ENCODE data around the gene HMGXB3.

HMGXB3 gene

GRCh38 chr5:150000256-150000989 lies at the start of gene HMGXB3, which contains the start of gene TIGD6:
Gene HMGXB3, plus strand, starts transcription at chr5:150000739. Its CDS starts 4,114 bp downstream, at chr5:150004853.
Gene TIGD6, minus strand, starts transcription at chr5:150000654. Its CDS starts 4,306 bp downstream, at chr5:149996348.
- DNase-seq, result peak; percentile 98

GRCh38 chr5:149951138-149951749 lies 49.3 kb upstream of the HMGXB3 start:
- DNase-seq, result no peak

GRCh38 chr5:149953436-149954121 lies 47.0 kb upstream of the HMGXB3 start:
- DNase-seq, result no peak

DNA sequence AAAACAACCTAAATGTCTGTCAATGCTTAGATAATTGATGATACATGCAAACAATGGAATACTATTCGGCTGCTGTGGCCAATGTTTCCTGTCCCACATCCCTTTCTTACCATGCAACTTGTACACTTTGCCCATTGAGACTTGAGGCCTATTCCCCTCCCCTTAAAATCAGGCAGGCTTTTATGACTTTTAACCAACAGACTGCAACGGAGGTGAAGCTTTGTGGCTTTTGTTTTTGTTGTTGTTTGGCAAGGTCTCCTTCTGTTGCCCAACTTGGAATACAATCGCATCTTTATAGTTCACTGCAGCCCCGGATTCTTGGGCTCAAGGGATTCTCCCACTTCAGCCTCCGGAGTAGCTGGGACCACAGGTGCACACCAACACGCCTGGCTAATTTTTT lies 45.7 kb upstream of the HMGXB3 start:
- no peak for DNase-seq

DNA sequence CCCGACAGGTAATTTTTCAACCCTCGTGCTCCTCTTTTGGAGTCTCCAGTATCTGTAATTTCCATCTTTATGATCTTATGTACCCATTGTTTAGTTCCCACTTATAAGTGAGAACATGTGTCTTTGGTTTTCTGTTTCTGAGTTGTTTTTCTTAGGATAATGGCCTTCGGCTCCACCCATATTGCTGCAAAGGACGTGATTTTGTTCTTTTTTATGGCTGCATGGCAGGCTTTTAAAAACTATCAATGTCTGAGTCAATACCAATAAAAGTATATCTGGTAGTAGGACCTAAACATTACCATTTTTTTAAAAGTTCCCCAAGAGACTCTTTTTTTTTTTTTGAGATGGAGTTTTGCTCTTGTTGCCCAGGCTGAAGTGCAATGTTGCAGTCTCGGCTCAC lies 43.9 kb upstream of the HMGXB3 start:
- DNase-seq, result no peak

- no peak for DNase-seq
Measured at GRCh38 chr5:149957855-149958254, 42.7 kb upstream of the HMGXB3 start.

DNA sequence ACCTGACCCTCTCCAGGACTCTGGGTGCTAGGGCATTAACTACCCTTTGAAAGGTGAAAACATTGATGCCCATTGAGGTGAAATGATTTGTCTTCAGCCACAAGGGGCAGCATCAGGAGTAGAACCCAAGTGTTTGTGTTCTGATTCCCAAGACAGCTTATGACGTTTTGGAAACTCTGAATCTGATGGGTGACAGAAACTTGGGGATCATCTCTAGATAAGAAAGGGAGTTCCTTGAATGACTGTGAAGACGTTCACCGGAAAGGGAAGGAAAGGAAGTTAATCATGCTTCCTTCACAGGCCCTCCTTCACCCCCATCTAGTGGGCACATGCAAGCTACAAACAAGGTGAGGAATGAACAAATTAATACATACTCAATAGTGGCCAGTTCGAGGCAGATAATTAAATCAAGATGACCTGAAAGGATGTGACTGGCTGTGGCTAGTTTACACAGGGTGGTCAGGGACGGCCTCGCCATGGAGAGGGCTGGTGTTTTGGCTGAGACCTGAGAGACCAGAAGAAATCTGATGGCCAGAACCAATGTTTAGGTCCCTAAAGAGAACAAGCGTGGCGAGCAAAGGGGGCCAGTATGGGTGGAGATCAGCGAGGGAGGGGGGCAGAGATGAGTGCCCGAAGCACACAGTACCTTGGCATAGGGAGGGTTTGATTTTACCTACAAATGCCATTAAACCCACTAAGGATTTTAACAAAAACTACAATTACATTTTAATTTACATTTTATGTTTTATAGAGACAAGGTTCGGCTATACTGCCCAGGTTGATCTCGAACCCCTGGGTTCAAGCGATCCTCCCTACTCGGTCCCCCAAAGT lies 40.9 kb upstream of the HMGXB3 start:
- DNase-seq, result no peak

DNA sequence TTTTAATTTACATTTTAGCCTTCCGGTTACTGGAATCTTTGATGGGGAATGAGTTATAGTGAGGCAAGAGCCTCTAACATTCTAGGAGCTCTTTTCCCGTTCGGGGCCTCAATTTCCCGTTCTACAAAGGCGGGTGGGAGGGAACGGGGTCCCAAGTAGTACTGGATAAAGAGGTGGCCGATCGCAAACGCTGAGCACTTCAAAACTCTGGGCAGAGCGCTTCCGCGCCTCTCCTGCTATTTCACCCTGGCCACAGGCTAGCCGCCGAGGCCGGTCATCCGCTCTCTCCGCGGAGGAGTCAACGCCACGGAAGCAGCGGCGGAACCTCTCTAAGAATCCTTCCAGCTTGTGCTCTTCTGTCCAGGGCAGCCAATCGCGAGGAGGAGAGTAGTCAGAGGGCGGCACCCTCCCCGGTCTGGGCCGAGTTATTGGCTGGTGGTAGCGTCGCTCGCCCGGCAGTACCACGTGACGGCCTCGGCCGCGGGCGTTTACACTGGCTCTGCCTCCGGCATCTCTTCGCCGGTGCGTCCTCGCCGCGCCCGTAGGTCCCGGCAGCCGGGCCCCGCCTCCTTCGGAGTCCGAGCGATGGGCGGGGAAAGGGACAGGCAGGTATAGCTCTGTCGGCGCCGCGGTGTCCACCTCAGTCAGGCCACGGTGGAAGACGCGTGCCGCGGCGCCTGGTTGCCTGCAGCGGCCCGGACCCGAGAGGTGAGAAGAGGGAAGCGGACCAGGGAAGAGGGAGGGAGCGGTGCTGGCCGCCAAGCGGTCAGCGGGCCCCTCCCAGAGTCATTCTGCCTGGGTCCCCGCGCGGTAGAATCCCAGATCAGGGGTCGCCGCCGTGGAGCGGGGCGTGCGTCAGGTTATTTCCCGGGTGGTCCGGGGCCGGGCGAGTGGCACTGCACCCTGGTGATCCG lies 40.0 kb upstream of the HMGXB3 start, which contains the start of gene SLC26A2:
SLC26A2 (plus strand) TSS at position 487 of the 914 bp plus-strand sequence. CDS start 16,895 bp downstream, outside the sequence.
- peak; percentile 97 for DNase-seq

GRCh38 chr5:149961186-149961685 lies 39.3 kb upstream of the HMGXB3 start:
- DNase-seq, result no peak

DNA sequence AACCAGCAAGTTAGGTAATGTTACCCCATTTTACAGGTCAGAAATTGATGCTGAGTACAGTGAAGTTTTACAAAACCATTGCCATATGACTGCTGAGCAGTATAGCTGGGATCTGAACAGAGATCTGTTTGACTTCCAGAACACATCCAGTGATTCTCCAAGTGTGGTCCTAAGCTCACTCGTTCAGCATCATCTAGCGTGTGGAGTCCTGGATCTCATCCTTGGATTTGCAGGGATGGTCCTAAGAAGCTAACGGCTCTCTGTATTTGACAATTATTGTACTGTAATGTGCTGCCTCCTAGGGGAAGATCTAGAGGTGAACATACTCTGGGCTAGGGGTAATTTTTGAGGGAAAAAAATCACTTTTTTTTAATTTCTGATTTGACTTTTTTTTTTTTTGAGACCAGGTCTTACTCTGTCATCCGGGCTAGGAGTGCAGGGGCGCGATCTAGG lies 38.6 kb upstream of the HMGXB3 start:
- no peak for DNase-seq

- DNase-seq, result no peak
Measured at GRCh38 chr5:149962601-149963300, 37.8 kb upstream of the HMGXB3 start.

- DNase-seq, result no peak
Measured at GRCh38 chr5:149963729-149964128, 36.8 kb upstream of the HMGXB3 start.

- no peak for DNase-seq
Measured at GRCh38 chr5:149966946-149967345, 33.6 kb upstream of the HMGXB3 start.

DNA sequence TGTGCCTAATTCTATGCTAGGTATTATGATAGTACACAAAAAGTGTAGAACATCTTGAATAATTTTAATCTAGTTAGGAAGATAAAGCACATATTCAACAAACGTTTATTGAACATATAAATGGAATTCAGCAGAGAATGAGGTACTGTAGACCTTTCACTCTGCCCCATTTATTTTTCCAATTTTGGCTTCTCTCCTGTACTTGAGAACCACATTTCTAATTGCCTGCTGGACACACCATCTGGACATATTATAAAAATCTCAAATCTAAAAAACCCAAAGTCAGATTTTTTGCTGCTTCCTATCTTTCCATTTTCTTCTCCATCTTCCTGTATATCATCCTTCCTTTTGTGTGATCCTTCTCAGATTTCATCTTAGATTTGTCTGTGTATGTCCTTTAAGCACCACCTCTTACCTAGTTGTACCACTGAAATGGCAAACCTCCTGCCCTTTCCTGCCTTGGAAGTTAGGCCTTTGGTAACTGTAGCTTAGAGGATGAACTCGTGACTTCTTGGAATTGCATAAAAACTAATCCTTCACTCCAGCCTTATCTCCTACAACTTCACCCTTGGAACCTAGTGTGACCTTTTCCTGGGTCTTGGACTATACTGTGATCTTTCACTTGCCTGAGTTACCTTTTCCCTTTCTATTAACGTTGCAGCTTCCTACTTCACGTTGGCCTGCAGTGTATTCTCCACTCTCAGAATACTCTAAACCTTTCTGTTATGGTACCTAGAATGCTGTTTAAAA lies 31.2 kb upstream of the HMGXB3 start:
- no peak for DNase-seq

- no peak for DNase-seq
Measured at GRCh38 chr5:149975409-149975808, 25.1 kb upstream of the HMGXB3 start.

GRCh38 chr5:149979896-149980295 lies 20.6 kb upstream of the HMGXB3 start:
- no peak for DNase-seq

DNA sequence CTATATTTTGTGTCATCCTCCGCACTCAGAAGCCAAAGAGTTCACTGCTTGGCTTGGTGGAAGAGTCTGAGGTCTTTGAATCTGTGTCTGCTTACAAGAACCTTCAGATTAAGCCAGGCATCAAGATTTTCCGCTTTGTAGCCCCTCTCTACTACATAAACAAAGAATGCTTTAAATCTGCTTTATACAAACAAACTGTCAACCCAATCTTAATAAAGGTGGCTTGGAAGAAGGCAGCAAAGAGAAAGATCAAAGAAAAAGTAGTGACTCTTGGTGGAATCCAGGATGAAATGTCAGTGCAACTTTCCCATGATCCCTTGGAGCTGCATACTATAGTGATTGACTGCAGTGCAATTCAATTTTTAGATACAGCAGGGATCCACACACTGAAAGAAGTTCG lies 19.3 kb upstream of the HMGXB3 start:
- no peak for DNase-seq

DNA sequence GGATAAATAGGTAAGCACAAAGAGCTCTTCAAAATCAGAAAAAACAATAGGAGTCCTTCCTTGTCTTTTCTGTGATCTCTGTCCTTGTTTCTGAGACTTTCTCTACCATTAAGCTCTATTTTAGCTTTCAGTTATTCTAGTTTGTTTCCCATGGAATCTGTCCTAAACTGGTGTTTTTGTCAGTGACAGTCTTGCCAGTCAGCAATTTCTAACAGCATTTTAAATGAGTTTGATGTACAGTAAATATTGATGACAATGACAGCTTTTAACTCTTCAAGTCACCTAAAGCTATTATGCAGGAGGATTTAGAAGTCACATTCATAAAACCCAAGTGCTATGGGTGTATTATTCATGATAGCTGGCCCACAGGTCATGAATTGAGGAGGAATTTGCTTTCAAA lies 18.0 kb upstream of the HMGXB3 start:
- no peak for DNase-seq

DNA sequence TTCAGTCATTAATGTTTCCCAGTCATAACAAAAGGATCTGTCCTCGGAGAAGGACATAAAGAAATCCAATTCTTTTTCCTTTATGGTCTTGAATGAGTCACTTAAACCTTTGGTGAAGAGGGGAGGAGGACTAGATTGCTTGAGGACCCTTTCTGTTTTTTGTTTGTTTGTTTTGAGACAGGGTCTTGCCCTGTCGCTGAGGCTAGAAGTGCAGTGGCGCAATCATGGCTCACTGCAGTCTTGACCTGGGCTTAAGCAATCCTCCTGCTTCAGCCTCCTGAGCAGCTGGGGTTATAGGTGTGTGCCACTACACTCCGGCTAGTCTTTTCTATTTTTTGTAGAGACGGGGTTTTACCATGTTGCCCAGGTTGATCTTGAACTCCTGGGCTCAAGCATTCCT lies 12.4 kb upstream of the HMGXB3 start:
- DNase-seq, result no peak
